CD4-positive, alpha-beta T cell treated with Interleukin-12 subunit alpha and Interleukin-12 subunit beta, for 1 hour (primary cell): ENCODE data around the gene PACRG.
A peak's percentile ranks its signal among the peaks of the same experiment; 100 is the strongest.

ENCODE experiments used
- DNase-seq: peaks from one replicate; pipeline ENCODE4 v3.0.0-alpha.2; 2020

The PACRG gene

DNA sequence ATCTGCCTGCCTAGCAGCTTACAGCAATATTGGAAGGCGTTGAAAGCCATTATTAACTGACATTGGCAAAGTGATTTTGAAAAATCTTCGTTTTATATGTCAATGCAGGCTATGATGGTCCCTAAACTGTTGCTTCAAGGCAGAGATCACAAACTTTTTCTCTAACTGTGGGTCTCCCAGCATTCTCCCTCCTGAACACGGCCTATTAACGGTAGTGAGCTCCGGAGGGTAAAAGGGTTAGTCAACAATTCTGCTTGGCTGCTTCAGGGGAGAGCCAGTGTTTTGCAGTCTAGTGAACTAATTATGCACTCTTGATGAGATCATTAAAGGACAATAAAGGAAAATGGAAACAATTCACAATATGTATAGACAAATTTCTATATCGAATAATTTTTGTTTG lies 424.9 kb downstream of the PACRG start:
- no peak for DNase-seq

DNA sequence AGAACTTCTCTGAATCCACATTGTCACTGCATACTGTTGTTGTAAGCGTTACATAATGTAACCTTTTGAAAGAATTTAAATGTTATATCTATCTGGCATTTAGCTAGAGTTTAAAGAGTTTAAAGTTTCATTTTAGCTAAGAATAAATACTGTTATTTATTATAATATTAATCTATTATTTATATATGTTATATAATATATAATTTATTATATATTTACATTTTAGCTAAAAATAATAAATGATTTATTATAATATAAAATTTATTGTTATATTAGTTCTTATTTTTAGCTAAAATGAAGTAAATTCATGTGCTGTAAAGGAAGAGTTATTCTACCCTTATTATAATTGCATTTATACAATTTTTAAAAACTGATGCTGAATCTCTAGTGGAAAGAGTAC lies 431.3 kb downstream of the PACRG start:
- DNase-seq: no peak

DNA sequence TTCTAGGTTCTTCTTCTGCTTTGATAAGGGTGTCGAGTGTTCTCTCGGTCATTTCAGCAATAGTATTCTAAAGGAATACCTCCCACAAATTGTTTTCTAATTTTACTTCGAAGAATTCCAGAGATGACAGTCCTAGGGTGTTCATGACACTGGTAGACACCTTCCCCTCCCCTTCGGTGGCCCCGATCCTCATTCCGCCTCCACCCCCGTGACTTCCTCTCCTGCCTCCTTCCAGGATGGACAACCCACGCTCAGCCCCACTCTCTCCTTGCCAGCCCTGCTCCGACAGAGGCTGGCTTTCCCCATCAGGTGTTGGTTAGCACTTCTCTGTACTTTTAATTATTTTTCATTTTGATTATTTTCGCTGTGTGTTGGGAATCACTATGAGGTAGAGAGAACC lies 431.9 kb downstream of the PACRG start:
- no peak for DNase-seq

DNA sequence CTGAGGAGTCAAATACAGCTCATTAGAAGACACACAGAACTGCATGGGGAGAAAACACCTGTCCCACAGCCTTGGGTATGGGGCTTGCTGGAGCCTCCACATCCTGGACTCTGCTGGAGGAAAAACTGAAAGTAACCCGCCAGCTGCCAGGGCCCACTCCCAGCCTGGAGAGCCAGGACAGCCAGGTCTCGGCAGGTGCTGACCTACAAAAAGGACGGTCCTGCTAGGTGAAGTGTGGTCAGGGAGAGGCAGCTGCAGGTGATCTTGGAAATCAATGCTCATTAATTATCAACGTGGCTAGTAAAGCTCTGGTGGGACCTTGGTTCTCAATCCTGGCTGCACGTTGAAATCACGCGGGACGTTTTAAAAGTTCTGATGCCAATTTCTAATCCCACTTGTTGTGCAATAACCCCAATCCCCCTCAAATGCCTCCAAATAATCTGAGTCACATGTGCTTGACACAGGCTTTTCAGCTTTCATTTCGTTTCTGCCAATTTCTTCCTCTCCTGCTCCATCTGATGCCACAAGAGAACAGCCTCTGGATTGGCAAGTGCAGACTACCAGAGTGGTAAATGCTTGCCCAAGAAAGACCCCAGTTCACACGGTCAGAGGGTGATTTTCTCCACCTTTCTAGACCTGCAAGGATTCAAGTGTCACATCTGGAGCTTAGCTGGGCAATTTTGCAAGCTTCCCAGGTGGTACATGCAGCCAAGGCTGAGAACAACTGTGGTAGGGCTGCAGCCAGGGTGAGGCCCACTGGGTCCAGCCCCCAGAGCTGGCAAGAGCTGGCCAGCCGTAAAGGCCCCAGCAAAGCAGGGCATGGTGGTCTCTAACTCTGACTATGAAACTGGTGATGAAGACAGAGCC lies 434.5 kb downstream of the PACRG start:
- no peak for DNase-seq

DNA sequence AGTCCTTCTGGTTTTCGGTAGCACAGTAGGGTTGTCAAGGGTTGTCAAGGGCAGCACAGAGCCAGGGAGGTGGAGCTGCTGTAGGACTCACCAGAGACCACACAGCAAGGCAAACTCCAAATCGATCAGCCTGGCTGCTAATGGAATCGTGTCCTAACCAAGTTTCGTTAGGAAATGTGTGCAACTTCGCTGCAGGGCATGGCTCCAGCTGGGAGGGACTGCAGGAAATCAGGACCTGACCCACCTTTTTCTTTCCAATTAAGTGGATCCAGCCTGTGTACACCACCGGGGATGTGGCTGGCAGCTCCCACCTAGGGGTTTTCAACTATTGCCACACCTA lies 435.1 kb downstream of the PACRG start:
- no peak for DNase-seq

DNA sequence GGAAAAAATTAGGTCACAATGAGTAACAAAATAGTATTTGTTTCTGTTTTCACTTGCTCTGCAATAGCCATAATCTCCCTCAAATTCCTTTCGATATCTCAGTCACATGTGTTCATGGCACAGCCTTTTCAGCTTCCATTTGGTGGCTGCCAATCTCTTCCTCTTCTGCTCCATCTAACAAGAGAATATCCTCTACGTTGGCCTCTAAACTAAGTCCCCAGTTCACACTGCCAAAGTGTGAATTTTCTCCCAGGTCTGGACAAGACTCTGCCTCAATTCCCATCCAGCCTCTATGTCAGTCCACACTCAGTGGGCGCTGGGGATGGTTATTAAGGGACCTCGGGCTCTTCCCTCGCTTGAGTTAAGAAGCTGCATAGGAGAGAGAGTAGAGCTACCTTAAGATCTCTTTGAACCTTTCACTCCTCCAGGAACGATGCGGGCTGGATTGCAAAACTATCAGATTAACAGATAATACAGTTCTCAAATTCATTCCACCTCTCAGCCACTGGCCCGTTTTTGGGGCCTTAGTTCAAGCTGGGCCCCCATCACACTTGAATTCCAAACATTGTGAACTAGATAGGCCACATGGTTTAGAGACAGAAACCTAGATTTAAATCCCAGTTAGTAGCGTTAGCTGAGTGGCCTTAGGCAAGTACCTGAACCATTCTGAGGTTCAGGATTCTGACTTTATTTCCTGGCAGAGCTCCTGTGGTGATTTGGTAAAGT lies 436.6 kb downstream of the PACRG start:
- DNase-seq: no peak

DNA sequence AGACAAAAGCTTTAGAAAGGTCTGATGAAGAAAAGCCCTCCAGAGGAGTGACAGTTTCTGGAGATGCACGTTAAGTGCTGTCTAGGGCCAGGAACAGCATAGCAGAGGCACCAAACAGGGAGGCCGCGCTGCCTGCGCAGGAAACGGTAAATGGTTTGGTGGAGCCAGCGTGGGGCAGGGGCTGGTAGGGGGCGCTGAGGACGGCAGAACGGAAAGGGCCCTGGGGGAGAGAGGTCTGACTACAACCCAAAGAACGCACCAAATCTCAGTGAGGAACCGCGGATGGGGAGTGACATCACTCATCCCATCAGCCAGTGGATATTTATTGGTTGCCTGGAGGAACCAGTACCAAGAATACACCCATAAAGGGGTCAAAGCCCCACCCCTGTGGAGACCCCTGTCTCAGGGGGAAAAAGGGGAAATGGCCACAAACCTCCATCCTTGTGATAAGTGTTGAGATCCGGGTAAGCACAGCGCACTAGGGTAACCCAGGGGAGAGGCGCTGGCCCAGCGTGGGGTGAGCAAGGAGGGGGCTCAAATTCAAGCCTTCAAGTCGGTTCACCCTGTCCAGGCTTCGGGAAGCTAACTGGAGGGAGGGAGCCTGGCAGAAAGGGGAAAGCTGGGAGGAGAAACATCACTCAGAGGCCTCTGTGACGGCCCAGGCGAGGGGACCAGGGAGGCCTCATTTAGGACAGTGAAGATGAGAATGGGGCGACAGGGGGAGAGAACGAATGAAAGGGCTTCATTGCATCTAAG lies 437.6 kb downstream of the PACRG start:
- DNase-seq: no peak

DNA sequence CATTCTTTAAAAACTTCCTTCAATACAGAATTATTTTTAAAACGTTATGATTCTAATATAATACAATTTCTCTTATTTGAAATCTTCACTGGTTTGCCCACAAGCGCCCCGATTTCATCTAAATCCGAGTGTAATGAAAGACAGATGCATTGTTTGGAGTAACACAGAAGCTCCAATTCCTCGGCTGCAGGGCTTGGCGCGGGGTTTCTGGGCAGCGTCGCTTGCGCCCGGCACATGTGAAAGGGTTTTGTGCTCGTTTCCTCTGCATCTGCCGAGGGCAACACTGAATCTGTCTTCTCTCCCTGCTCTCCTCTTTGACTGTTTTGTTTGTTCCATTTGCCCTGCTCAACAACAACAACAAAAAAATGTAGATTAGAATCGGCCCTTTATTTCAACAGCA lies 438.1 kb downstream of the PACRG start:
- DNase-seq: no peak

DNA sequence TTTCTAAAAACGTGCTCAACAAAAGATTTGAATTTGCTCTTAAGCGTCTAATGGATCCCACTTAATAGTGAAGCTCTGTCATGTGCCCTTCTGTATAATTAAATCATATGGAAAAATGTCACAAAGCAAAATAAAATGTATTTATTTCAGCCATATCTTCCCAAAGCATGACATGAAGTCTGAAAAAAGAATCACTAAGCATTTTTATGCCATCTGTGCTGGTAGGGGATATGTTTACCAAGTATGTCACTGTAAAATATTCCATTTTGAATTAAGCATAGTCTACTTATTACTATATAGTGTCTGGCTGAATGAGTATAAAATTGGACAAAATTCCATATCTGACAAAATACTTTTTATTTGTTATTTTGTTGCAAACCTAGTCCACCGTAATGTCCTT lies 438.7 kb downstream of the PACRG start:
- no peak for DNase-seq

DNA sequence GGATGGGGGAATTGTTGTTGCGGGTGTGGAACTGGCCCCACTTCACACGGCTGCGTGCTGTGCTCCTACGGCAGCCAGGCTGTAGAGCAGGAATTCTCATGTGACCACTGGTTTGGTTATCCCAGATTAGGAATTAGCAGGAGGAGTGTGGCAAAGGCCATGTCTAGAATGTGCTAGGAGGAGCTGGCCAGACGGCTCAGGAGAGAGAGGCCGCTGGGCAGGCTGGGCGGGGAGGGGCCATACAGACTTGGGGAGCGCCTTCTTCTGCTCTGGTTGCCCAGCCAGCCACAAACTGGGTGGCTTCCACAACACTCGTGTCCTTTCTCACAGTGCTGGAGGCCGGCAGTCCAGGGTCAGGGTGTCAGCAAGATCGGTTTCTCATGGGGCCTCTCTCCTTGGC lies 441.7 kb downstream of the PACRG start:
- no peak for DNase-seq

DNA sequence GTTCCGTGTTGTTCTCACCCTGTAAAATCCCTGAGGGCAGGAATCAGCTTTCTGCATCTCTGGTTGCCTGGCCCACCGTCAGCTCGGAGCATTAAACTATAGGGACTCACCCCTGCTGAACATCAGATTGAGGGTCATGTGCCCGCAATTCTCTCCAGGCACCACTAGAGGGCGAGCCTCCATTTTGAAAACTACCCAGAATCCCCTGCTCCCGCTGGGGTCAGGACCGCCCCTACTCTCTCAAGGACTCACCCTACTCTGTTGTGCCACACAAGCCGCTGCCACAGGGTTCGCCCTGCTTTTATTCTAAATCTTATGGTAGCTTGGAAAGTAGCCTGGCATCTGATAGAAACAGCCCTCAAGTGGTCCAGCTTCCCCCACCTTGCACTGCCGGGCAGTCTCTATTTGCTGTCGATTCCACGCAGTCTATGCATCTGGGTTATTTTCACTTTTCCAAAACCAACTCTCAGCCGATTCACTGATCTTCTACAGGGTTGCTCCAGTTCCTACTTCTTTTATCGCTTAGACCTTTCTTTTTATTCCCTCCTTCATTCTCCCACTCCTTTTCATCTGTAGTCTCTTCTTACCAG lies 442.6 kb downstream of the PACRG start:
- peak; percentile 19 for DNase-seq

DNA sequence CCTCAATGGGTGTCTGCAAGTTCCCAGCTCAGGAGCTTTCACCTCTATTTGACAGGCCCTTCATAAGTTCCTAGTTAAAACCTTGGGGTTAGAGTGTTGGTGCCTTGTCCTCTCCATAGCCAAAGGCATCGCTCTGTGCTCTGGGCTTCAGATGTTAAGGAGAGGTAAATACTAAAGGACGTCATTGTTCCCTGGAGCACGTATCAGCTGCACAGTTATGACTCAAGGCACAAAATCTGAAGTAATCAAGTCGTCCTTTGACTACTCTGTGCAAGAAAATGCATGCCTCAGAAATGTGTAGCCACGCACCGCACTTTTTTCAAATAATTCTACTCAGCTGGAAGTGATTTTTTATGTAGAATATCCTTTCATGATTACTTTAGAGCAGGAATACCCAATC lies 446.0 kb downstream of the PACRG start:
- DNase-seq: no peak

DNA sequence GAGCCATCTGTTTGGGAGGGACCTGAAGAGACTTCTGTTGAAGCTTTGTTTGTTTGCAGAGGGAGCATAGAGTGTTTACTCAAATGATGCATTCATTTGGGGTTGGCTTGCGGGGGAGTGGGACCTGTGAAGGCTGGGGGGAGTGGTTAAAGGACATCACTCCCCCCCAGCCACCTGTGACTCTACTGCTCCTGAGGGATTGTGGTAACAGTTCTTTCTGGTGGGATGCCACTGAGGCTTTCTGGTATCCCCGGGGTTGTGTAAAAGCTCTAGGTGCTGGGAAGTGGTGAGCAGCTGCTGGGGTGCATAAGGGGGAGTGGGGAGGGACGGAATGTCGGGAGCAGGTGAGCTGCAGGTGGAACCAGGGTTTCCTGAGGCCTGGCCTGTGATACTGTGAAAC lies 447.5 kb downstream of the PACRG start:
- no peak for DNase-seq

DNA sequence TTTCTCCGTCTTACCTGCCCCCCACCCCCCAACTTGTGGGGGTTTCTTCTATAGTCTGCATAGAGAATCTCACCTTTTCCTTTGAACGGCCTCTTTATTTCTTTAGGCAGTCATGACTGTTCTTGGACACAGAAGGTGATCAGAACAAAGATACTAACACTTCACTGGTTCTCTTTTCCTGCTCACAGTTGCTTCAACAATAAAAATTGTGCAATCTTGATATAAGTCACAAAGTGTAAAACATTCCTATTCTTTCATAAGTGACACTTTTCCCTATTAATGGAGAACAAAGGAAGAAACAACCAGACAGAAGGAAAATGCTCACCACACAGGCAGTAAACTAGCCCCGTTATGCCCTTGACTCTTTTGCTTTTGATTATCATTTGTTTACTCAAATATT lies 448.3 kb downstream of the PACRG start:
- DNase-seq: no peak

DNA sequence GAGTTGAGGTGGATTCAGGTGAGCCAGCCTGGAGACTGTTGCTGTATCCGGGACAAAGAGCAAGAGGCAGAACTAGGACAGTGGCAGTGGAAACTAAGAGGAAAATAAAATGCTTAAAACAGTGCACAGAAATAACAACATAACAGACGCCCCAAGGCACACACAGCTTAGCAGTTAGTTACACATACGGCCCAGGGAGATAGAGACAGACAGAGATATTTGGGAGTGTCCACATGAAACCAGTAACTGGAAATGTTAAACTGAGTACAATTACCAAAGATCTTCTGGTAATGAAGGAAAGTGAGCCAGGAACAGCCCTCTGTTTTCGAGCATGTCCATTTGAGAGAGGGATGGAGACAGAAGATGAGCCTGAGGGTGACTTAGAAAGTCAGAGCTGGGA lies 449.2 kb downstream of the PACRG start:
- DNase-seq: no peak

DNA sequence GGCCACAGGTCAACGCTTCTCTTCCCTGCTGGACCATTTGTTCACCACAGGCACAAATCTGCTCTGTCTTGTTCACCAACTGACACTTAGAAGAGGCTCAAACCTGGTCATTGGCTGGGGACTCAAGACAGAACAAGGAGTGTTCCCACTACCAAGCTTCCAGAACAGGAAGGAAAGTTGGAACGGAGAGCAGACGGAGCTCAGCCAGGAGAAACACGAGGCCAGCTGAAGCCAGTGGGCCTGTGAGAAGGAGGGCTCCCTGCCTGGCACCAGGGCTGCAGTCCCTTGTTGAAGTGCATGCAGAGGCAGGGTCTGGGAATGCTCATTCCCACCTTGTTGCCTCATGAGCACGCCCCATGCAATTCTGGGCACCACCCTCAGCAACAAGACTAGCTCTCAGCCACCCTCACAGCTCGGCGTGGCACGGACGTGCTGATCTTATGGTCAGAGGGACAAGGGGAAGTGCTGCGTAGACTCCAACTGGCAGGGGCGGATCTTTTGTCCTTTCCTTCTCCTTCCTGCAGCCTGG lies 450.2 kb downstream of the PACRG start:
- no peak for DNase-seq

DNA sequence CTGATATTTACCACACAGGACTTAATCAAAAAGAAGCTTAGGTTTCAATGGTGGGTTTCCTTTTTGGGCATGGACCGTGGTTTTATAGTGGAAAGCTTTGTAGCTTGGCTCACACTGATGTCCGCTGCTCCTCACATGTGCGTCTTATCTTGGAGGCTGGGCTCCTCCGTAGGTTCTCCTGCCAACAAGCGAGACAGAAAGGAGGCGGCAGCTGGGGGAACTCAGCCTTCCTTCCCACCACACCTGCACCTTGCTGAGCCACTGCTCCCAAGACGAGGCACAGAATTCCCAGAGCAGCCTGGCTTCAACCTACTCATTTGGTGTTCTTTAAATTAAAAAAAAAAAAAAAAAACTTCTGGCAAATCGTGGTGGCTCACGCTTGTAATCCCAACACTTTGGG lies 451.3 kb downstream of the PACRG start:
- DNase-seq: no peak

DNA sequence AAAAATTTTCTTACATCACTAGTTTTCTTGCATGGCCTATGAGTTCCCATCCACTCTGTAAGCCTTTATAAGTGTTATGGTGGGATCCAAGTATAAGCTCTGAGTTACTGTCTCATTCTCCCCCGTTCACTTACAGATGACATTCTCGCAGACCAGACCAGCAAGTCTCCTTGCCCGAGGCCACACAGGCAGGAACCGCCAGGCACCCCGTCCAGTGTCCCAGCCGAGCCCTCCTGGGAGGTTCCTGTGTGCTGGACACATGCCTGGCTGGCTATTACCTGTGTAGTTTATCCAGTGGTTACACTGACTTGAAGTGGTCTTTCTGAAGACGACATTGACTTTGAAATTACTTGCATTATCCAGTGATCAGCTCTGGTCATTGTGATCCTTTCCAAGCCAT lies 451.9 kb downstream of the PACRG start:
- no peak for DNase-seq

DNA sequence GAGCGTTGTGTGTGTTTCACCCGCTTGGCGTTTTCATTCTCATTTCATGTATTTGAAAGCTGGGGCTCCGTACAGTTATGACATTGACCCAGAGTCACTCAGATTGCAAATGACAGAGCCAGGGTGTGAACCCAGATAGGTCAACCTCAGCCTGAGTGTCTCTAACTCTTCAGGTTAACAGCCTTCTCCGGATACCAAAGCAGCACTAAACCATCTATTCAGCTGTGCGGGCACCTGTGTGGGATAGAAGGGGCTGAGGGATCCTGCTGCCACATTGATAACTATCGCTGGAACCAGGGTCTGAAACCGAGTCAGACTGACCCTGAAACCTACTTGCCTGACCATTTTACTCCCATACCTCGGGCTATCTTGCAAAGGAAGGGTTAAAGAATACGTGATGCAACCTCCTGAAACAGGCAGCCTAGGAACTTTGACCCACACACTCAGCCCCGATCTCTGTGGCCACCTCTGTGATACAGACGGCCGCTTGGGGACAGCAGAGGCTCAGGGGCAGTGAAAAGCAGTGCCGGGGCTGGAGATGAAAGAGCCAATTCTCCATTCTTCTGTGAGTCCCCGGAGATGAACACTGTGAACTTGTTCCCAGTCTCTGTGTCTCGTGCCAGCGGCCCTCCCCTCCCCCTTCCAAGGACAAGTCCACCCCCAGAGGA lies 453.2 kb downstream of the PACRG start:
- DNase-seq: peak; percentile 12

DNA sequence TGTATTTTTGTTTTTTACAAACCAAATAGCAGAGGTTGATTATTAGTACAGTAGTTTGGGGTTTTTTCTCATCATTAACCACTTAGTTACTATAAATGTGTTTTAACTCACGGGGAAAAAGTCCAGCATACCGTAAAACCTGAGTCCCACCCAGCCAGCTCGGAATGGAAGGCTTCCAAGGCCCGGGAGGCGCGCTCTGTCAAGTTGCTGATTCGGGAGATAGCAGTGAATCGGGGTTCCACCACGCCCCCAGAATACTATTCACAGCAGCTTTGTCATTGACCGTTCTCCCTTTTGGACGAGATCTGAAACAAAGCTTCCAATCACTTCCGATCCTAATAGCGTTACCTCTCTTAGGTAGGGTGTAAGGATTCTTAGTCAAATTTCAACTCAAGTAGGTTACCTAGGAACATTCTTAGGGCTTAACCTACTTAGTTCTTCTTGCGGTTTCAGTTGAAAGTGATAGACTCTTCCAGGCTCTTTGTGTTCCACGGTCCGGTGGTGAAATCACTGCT lies 453.9 kb downstream of the PACRG start:
- DNase-seq: no peak

DNA sequence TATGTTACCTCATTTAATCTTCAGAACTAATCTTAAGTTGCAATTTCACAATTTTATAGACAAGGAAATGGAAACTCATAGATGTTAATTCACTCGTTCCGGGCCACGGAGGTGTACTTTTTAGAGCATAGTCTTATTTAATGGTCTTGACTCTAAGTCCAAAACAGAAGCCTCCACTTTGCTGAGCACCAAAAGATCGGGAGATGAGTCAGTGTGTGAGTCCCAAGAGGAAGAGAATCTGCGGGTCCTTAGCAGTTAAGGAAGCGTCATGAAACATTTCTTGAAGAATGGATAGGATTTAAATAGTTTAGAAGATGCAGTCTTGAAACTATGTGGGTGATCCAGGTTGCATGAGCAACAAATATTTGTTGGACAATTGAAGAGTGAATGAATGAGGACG lies 454.9 kb downstream of the PACRG start:
- no peak for DNase-seq

DNA sequence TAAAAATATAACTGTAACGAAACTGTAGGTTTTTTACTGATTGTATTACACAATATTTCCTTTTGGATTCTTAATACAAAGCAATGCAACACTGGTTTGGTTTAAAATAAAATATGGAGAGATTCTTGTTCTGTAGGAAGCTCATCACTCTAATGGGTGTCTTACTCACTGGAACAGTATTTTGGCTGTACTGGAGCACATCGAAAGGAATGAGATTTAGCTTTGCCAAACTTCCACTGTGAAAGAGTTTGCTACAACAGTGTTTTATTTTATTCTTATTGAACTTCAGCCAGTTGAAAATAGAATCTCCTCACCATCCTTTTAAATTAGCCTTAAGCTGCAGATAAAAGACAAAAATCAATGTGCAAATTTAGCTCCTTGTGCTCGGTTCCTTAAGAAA lies 456.0 kb downstream of the PACRG start:
- no peak for DNase-seq
